Measurements from ENCODE around the gene RNF130. TPM values are rescaled to one million over a fixed set of nuclear protein-coding genes. Genes with fewer than 3 reads are reported as not detected.
A peak's percentile ranks its signal among the peaks of the same experiment; 100 is the strongest.

RNF130 gene
- total RNA-seq, 1 donor from 2014 or later = 43.4 TPM

GRCh38 chr5:179914032-179914755 is 157.4 kb downstream of the RNF130 start:
- H3K4me1 Mint-ChIP-seq (ENCODE audit: low read depth) = peaks cover 8% of the 10 kb centered on the region
- H3K27me3 Mint-ChIP-seq (ENCODE audit: low read depth) = no peaks in the 10 kb centered on the region
- no peaks in the 10 kb centered on the region for H3K9me3 Mint-ChIP-seq (ENCODE audit: low read depth)
- no peak overlapping the region for H3K4me3 Mint-ChIP-seq (ENCODE audit: unreplicated experiment)
- H3K27ac Mint-ChIP-seq (ENCODE audit: unreplicated experiment) = peak overlapping the region; percentile 68
- peak; percentile 36 for DNase-seq (ENCODE audit: low spot score)
- TF ChIP-seq CTCF (IDR thresholded peaks at IDR 0.05) = no peak
- H3K36me3 Mint-ChIP-seq (ENCODE audit: low read depth) = no peaks in the 10 kb centered on the region

DNA sequence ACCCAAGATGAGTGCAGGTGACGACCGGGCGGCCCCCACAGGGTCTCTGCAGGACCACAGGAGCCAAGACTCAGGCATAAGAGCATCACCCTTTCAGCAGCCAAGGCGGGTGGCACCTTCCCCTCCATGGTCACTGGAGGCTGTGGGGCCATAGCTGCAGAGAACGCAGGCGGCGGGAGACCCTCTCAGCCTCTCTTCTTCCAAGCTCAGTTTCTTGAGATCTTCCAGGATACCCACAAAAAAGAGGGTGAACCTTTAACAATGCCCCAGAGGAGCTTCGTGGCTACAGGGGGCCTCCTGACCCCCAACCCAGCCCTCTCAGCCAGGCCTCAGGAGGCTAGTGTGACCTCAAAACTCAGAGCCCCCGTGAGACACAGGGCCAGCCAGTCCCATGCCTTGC is 158.1 kb downstream of the RNF130 start:
- Mint-ChIP-seq H3K36me3 (ENCODE audit: low read depth) (no peaks in the 10 kb centered on the region), H3K27me3 (ENCODE audit: low read depth) (no peaks in the 10 kb centered on the region), H3K27ac (ENCODE audit: unreplicated experiment) (no peak overlapping the region), H3K4me1 (ENCODE audit: low read depth) (peaks cover 8% of the 10 kb centered on the region), H3K4me3 (ENCODE audit: unreplicated experiment) (no peak overlapping the region), H3K9me3 (ENCODE audit: low read depth) (no peaks in the 10 kb centered on the region)
- DNase-seq (ENCODE audit: low spot score) = peak; percentile 77
- TF ChIP-seq CTCF (IDR thresholded peaks at IDR 0.05) = no peak

- no peaks in the 10 kb centered on the region for H3K9me3 Mint-ChIP-seq (ENCODE audit: low read depth)
- H3K4me3 Mint-ChIP-seq (ENCODE audit: unreplicated experiment) = no peak overlapping the region
- peaks cover 9% of the 10 kb centered on the region for H3K4me1 Mint-ChIP-seq (ENCODE audit: low read depth)
- peak; percentile 77 for DNase-seq (ENCODE audit: low spot score)
- TF ChIP-seq CTCF (IDR thresholded peaks at IDR 0.05) = no peak
- H3K27me3 Mint-ChIP-seq (ENCODE audit: low read depth) = no peaks in the 10 kb centered on the region
- H3K36me3 Mint-ChIP-seq (ENCODE audit: low read depth) = no peaks in the 10 kb centered on the region
- H3K27ac Mint-ChIP-seq (ENCODE audit: unreplicated experiment) = no peak overlapping the region
Measured at GRCh38 chr5:179912951-179913350, 158.6 kb downstream of the RNF130 start.

GRCh38 chr5:179912386-179912785 is 159.2 kb downstream of the RNF130 start:
- H3K9me3 Mint-ChIP-seq (ENCODE audit: low read depth) = no peaks in the 10 kb centered on the region
- peak; percentile 39 for DNase-seq (ENCODE audit: low spot score)
- no peak overlapping the region for H3K4me3 Mint-ChIP-seq (ENCODE audit: unreplicated experiment)
- no peaks in the 10 kb centered on the region for H3K27me3 Mint-ChIP-seq (ENCODE audit: low read depth)
- no peak overlapping the region for H3K27ac Mint-ChIP-seq (ENCODE audit: unreplicated experiment)
- no peak for TF ChIP-seq CTCF (IDR thresholded peaks at IDR 0.05)
- H3K36me3 Mint-ChIP-seq (ENCODE audit: low read depth) = no peaks in the 10 kb centered on the region
- H3K4me1 Mint-ChIP-seq (ENCODE audit: low read depth) = peaks cover 11% of the 10 kb centered on the region

- Mint-ChIP-seq H3K27me3 (ENCODE audit: low read depth) (no peaks in the 10 kb centered on the region), H3K4me1 (ENCODE audit: low read depth) (peaks cover 22% of the 10 kb centered on the region), H3K9me3 (ENCODE audit: low read depth) (no peaks in the 10 kb centered on the region), H3K27ac (ENCODE audit: unreplicated experiment) (no peak overlapping the region), H3K36me3 (ENCODE audit: low read depth) (peaks cover 3% of the 10 kb centered on the region), H3K4me3 (ENCODE audit: unreplicated experiment) (no peak overlapping the region)
- TF ChIP-seq CTCF (IDR thresholded peaks at IDR 0.05) = no peak
- peak; percentile 9 for DNase-seq (ENCODE audit: low spot score)
Measured at GRCh38 chr5:179909224-179909623, 162.3 kb downstream of the RNF130 start.

Data from chondrocyte (in vitro differentiated cells).